Lung (tissue), 12 donors: ENCODE measurements around the gene CABLES1. TPM values are rescaled to one million over a fixed set of nuclear protein-coding genes. Genes with fewer than 3 reads are reported as not detected.

Experiments
- ATAC-seq: fragments of 200-7000 bp; cut with Tn5 transposase; one replicate; pipeline ENCODE4 v1.9.1; 2020; ENCODE audit warnings: moderate number of reproducible peaks; ENCODE audit not compliant: insufficient read depth, low FRiP score
- DNase-seq, 3 donors: peaks; one replicate each; pipeline ENCODE4 v3.0.0-alpha.2; 2013 to 2017
- H3K27ac ChIP-seq, 2 donors: one replicate each; pipeline ENCODE4 v1.5.1; 2013; ENCODE audit warnings: mild to moderate bottlenecking in 2 of 2, moderate library complexity in 2 of 2, control low read depth in 1 of 2, inconsistent platforms in 1 of 2, low read depth in 1 of 2, low read length in 1 of 2
- H3K27me3 ChIP-seq, 3 donors: one replicate each; pipeline ENCODE4 v1.5.1; 2013; ENCODE audit warnings: low read length in 2 of 3; ENCODE audit not compliant: control insufficient read depth in 3 of 3, insufficient read depth in 3 of 3
- H3K36me3 ChIP-seq, 4 donors: one replicate each; pipeline ENCODE4 v1.5.1; 2013; ENCODE audit warnings: low read length in 4 of 4, mild to moderate bottlenecking in 1 of 4, moderate library complexity in 1 of 4; ENCODE audit not compliant: control insufficient read depth in 4 of 4, insufficient read depth in 4 of 4
- H3K4me1 ChIP-seq, 5 donors: one replicate each; pipeline ENCODE4 v1.5.1; 2013; ENCODE audit warnings: low read length in 5 of 5, mild to moderate bottlenecking in 2 of 5, moderate library complexity in 1 of 5; ENCODE audit not compliant: control insufficient read depth in 5 of 5, insufficient read depth in 5 of 5
- H3K4me3 ChIP-seq: one replicate; pipeline ENCODE4 v1.5.1; 2013; ENCODE audit warnings: mild to moderate bottlenecking, control low read depth, moderate library complexity
- H3K9ac ChIP-seq, 2 donors: one replicate each; pipeline ENCODE4 v1.5.1; 2013; ENCODE audit warnings: low read length in 2 of 2, control low read depth in 1 of 2; ENCODE audit not compliant: insufficient read depth in 1 of 2
- H3K9me3 ChIP-seq, 4 donors: one replicate each; pipeline ENCODE4 v1.5.1; 2013; ENCODE audit warnings: low read length in 3 of 4, mild to moderate bottlenecking in 1 of 4, moderate library complexity in 1 of 4; ENCODE audit not compliant: control insufficient read depth in 4 of 4, insufficient read depth in 3 of 4
- WGBS, 2 donors: extraction: QIAGEN DNeasy Blood & Tissue Kit; methylation state at CpG; one replicate each; pipeline ENCODE4 v1.1.7; 2013; 5-methylcytosine and 5-hydroxymethylcytosine counted together
- polyA plus RNA-seq, 2 donors: library from polyadenylated mRNA; stranded (reverse); fragments of 200-250 nt; gene quantifications; one replicate each; pipeline ENCODE4 v1.2.1, GENCODE V29; 2013
- total RNA-seq, 2 donors: library from RNA; depleted of rRNA in 1 of 2; stranded (reverse); fragments of >200 nt in 1 of 2; gene quantifications; one replicate each; pipeline ENCODE4 v1.2.1, GENCODE V29; 2014 to 2021
- TF ChIP-seq, protein P1 (sequence below): IDR thresholded peaks from 2 replicates; pipeline ENCODE4 v1.5.1; 2012; ENCODE audit warnings: mild to moderate bottlenecking; ENCODE audit errors: control extremely low read depth, extremely low read depth
- donor health status: control.
- donor health status: control.
- donor health status: Bipolar disorder and iron deficiency.
- donor health status: healthy.
- donor health status: DM: yes; HTN: yes; CAD: no.

Gene CABLES1
- total and polyA plus RNA-seq, 4 donors, result 4.2 to 32.6 (median 14.7) TPM

DNA sequence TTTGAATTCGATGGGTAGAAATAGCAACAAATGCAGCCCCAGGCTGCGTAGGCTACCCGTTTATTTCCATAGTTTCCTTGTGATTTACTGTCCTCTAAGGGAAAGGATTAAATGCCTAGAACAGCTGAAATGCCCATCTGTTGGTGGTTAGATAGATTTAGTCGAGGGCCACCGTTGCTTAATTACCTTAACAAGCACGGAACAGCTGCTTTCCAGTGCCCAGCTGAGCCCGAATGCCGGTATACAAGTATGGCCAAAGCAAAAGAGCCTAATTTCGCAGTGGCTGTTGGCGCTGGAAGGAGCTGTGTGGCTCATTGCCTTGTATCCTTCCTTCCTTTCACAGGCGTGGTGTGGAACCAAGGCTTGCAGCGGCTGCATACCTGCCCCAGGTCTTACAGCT, 109.1 kb downstream of the CABLES1 start:
- TF ChIP-seq, protein P1, sequence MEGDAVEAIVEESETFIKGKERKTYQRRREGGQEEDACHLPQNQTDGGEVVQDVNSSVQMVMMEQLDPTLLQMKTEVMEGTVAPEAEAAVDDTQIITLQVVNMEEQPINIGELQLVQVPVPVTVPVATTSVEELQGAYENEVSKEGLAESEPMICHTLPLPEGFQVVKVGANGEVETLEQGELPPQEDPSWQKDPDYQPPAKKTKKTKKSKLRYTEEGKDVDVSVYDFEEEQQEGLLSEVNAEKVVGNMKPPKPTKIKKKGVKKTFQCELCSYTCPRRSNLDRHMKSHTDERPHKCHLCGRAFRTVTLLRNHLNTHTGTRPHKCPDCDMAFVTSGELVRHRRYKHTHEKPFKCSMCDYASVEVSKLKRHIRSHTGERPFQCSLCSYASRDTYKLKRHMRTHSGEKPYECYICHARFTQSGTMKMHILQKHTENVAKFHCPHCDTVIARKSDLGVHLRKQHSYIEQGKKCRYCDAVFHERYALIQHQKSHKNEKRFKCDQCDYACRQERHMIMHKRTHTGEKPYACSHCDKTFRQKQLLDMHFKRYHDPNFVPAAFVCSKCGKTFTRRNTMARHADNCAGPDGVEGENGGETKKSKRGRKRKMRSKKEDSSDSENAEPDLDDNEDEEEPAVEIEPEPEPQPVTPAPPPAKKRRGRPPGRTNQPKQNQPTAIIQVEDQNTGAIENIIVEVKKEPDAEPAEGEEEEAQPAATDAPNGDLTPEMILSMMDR, result no peak
- Histone ChIP-seq H3K36me3 (peaks cover 0 to 12% (median 5%) of the 10 kb centered on the region in 4 donors), H3K9ac (no peak overlapping the region), H3K27ac (no peak overlapping the region), H3K4me3 (no peak overlapping the region), H3K27me3 (no peaks in the 10 kb centered on the region), H3K4me1 (peaks cover 0 to 4% (median 0%) of the 10 kb centered on the region in 5 donors), H3K9me3 (no peaks in the 10 kb centered on the region)
- 83% methylated on average over 12 of the region's 12 CpGs for WGBS, 2 donors
- ATAC-seq, result no peak
- DNase-seq, result no peak

DNA sequence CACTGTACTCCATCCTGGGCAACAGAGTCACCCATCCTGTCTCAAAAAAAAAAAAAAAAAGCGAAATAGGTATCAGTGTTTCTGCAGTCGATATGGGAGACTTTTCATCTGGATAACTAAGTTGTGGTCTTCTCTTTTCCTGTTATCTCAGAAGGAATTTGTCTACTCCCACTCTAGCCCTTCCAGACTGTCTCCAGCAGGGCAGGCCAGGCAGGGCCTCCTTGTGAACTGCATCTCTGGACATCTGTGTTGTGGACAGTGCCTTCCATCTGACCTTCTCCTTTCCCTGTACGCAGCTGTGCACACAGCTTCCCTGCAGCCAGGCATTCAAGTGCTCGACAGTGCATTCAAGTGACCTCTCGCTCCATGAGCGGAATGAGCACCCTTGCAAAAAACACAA, 110.2 kb downstream of the CABLES1 start:
- no peak for DNase-seq
- Histone ChIP-seq H3K4me3 (no peak overlapping the region), H3K27me3 (no peaks in the 10 kb centered on the region), H3K9ac (no peak overlapping the region), H3K9me3 (no peaks in the 10 kb centered on the region), H3K27ac (no peak overlapping the region), H3K36me3 (peaks cover 0 to 12% (median 7%) of the 10 kb centered on the region in 4 donors), H3K4me1 (peaks cover 0 to 4% (median 0%) of the 10 kb centered on the region in 5 donors)
- TF ChIP-seq, protein P1, result no peak
- no peak for ATAC-seq
- WGBS, 2 donors, result 96 to 97% methylated on average over 6 of the region's 6 CpGs

DNA sequence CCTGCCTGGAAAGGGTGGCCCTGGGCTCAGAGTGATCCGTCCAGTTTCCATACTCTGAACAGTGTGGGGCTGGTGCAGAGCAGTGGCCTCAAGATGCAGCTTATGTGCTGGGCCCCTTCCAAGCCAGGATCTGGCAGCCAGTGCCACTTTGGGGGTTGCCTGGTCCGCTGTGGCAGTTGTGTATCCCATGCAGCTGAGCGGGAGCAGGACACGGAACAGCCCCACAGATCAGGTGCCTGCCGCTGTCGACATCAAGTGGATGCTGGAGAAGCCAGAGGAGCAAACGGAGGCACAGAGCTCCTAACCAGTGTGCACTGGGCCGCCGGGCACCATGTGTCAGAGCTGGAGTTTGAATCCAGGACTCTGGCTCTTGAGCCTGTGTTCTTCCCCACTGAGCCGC, 112.0 kb downstream of the CABLES1 start:
- Histone ChIP-seq H3K9me3 (no peaks in the 10 kb centered on the region), H3K27ac (no peak overlapping the region), H3K27me3 (no peaks in the 10 kb centered on the region), H3K9ac (no peak overlapping the region), H3K4me3 (no peak overlapping the region), H3K36me3 (peaks cover 0 to 12% (median 7%) of the 10 kb centered on the region in 4 donors), H3K4me1 (peaks cover 0 to 5% (median 3%) of the 10 kb centered on the region in 5 donors)
- DNase-seq (no peak), ATAC-seq (no peak)
- TF ChIP-seq, protein P1, result no peak
- WGBS, 2 donors, result 95 to 96% methylated on average over 10 of the region's 10 CpGs

DNA sequence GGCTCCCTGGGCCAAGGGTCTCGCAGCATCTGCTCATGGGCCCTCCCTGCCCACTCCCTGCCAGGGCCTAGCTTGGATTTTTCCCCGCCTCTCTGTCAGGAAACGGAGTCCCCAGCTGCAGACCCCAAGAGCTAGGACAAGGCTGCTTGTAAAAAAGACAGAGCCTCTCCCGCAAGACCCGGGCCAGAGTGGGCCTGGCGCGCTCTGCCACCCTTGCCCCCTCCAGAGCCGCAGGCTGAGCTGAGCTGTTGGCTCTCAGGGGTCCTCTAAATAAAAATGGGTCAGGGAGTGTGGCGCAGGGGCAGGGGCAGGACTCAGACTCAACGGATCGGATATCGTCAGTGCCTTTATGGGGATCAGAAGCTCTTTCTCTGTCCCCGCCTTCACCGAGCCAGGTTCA, 112.6 kb downstream of the CABLES1 start:
- Histone ChIP-seq H3K4me3 (no peak overlapping the region), H3K9ac (no peak overlapping the region), H3K4me1 (peaks cover 0 to 5% (median 3%) of the 10 kb centered on the region in 5 donors), H3K27ac (no peak overlapping the region), H3K36me3 (peaks cover 0 to 15% (median 10%) of the 10 kb centered on the region in 4 donors), H3K9me3 (no peaks in the 10 kb centered on the region), H3K27me3 (no peaks in the 10 kb centered on the region)
- TF ChIP-seq, protein P1, result no peak
- no peak for ATAC-seq
- no peak for DNase-seq
- WGBS, 2 donors, result 98 to 99% methylated on average over 14 of the region's 14 CpGs
